ENCODE measurements around the gene ZSCAN5C. TPM values are rescaled to one million over a fixed set of nuclear protein-coding genes. Genes with fewer than 3 reads are reported as not detected.
"Not testable (repeated sequence)": the region's sequence is repeated elsewhere in the genome, so short reads cannot be mapped to it uniquely, and the experiment has no call there.

The ZSCAN5C gene
- total and polyA plus RNA-seq, 12 donors: not detected

DNA sequence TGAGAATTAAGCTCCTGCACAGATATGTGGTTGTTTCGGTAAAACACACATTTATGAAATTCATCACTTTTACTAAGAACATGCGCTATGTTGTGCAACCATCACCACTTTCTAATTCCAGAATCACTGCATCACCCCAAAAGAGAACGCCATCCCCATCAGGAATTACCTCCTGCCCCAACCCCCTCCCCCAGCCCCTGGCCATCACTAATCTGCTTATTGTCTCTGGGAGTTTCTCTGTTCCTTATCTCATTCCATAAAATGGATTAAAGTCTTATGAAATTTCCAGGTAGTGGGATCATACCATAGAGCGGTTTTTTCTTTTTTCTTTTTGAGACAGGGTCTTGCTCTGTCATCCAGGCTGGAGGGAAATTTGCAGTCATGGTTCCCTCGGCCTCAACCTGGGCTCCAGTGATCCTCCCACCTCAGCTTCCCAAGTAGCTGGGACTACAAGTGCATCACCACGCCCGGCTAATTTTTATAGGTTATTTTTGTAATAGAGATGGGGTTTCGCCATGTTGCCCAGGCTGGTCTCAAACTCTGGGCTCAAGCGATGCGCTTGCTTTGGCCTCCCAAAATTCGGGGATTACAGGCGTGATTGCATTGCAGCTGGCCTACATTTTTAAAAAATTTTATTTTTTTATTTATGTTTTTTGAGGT lies 8.0 kb upstream of the ZSCAN5C start:
- Histone ChIP-seq H3K27me3 (no peaks in the 10 kb centered on the region), H3K36me3 (replicated peaks in 1 of 2) (no peaks in the 10 kb centered on the region), H3K9me3 (replicated peaks in 1 of 3) (no peaks in the 10 kb centered on the region), H3K27ac (no peak overlapping the region), H3K4me1 (replicated peaks in 1 of 2) (no peaks in the 10 kb centered on the region), H3K4me3 (no peak overlapping the region)
- no peak for TF ChIP-seq POLR2A (IDR thresholded peaks at IDR 0.05)
- TF ChIP-seq, protein P1, sequence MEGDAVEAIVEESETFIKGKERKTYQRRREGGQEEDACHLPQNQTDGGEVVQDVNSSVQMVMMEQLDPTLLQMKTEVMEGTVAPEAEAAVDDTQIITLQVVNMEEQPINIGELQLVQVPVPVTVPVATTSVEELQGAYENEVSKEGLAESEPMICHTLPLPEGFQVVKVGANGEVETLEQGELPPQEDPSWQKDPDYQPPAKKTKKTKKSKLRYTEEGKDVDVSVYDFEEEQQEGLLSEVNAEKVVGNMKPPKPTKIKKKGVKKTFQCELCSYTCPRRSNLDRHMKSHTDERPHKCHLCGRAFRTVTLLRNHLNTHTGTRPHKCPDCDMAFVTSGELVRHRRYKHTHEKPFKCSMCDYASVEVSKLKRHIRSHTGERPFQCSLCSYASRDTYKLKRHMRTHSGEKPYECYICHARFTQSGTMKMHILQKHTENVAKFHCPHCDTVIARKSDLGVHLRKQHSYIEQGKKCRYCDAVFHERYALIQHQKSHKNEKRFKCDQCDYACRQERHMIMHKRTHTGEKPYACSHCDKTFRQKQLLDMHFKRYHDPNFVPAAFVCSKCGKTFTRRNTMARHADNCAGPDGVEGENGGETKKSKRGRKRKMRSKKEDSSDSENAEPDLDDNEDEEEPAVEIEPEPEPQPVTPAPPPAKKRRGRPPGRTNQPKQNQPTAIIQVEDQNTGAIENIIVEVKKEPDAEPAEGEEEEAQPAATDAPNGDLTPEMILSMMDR (IDR thresholded peaks at IDR 0.05): no peak
- 73 to 86% (median 85%) methylated on average over 12 of the region's 12 CpGs for WGBS, 4 donors
- intact Hi-C loops (cut with DNase I): no loop called here
- DNase-seq: no peak

DNA sequence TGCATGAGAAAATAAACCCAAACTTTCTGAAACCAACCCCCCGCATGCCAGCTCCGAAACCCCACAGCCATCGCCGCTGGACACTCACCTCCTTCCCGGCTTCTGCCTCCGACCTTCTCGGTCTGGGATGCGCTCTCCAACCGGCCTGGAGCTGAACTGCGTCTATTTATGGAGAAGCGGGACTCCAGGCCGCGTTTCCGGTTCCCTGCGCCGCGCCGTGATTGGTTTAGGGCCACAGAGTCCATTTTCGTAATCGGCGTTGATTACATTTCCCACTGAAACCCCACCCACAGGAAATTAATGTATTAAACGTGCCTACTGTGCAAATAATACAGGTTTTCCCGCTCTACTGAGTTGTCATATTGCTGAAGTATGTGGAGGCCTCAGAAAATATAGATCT lies 4.4 kb upstream of the ZSCAN5C start, which contains the start of gene ZSCAN5B:
TSS of gene ZSCAN5B (minus strand) at position 138 of the 400 bp plus-strand sequence. CDS start 4,731 bp downstream, outside the sequence.
- H3K9me3 ChIP-seq (replicated peaks in 1 of 3); DNase-seq; H3K36me3 ChIP-seq (replicated peaks in 1 of 2); intact Hi-C loops (cut with DNase I); H3K27ac ChIP-seq; H3K27me3 ChIP-seq; H3K4me1 ChIP-seq (replicated peaks in 1 of 2); H3K4me3 ChIP-seq: not testable (repeated sequence)
- 84 to 91% (median 89%) methylated on average over 21 to 23 of the region's 23 CpGs for WGBS, 4 donors

DNA sequence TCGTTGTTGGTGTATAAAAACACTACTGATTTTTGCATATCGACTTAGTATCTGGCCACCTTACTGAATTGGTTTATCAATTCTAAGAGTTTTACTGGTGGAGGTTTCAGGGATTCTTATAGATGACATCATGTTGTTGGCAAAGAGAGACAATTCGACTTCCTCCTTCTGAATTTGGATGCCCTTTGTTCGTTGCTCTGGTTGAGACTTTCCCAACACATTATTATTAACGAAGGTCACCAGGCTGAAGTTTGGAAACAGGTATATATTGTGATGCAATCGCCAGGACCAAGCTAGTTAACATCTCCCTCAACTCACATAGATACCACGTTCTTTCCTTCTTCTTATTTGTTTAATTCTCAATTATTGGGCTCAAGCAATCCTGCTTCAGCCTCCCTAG lies 2.4 kb upstream of the ZSCAN5C start:
- Histone ChIP-seq H3K36me3 (replicated peaks in 1 of 2) (no peaks in the 10 kb centered on the region), H3K27me3 (no peaks in the 10 kb centered on the region), H3K27ac (no peak overlapping the region), H3K4me3 (no peak overlapping the region), H3K4me1 (replicated peaks in 1 of 2) (no peaks in the 10 kb centered on the region), H3K9me3 (replicated peaks in 1 of 3) (no peaks in the 10 kb centered on the region)
- TF ChIP-seq, protein P1 (IDR thresholded peaks at IDR 0.05): no peak
- intact Hi-C loops (cut with DNase I): no loop called here
- WGBS, 4 donors: 66 to 78% (median 74%) methylated on average over 6 to 7 of the region's 7 CpGs
- no peak for DNase-seq

DNA sequence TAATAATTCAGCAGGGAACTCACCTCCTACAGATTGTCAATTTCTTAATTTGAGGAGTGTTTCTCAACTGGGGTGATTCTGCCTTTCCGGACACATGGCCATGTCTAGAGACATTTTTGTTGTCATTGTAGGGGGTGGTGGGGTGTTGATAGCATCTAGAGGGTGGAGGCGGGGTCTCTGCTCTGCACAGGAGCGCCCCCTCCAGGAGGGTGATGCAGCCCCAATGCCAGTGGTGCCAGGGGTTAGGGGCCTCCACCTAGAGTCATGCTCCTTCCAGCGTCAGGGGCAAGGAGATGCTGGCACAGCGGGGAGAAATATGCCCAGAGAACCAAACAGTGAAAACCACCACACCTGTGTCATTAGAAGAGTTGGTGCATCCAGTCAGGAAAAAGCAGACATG lies 5.5 kb downstream of the ZSCAN5C start:
- H3K4me3 ChIP-seq; H3K9me3 ChIP-seq (replicated peaks in 1 of 3); H3K36me3 ChIP-seq (replicated peaks in 1 of 2); H3K27me3 ChIP-seq; H3K27ac ChIP-seq; DNase-seq; intact Hi-C loops (cut with DNase I); H3K4me1 ChIP-seq (replicated peaks in 1 of 2): not testable (repeated sequence)
- 58 to 96% (median 83%) methylated on average over 4 to 5 of the region's 5 CpGs for WGBS, 4 donors

DNA sequence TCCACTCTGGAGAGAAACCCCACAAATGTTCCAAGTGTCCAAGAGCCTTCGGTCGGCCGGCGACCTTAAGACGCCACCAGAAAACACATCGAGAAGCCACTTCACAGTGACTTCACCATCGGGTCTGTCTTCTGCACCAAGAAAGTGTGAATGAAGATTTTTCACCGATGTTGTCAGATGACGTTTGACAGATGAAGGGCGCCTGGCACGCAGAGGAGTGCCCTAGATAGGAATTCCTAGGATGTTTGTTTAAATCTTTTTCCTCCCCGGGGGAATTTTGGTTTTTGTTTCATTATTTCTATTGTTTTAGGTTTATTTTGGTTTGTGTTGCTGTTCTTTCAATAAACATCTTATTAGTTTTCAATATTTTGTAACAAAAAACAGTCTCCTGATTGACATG lies 7.0 kb downstream of the ZSCAN5C start:
- no peaks in the 10 kb centered on the region for H3K4me1 ChIP-seq (replicated peaks in 1 of 2)
- H3K27ac ChIP-seq: no peak overlapping the region
- 83 to 88% (median 86%) methylated on average over 12 of the region's 12 CpGs for WGBS, 4 donors
- H3K9me3 ChIP-seq (replicated peaks in 1 of 3): no peaks in the 10 kb centered on the region
- DNase-seq: no peak
- TF ChIP-seq, protein P1 (IDR thresholded peaks at IDR 0.05): no peak
- TF ChIP-seq POLR2A (IDR thresholded peaks at IDR 0.05): no peak
- intact Hi-C loops (cut with DNase I): no loop called here
- no peaks in the 10 kb centered on the region for H3K36me3 ChIP-seq (replicated peaks in 1 of 2)
- no peaks in the 10 kb centered on the region for H3K27me3 ChIP-seq
- H3K4me3 ChIP-seq: no peak overlapping the region

DNA sequence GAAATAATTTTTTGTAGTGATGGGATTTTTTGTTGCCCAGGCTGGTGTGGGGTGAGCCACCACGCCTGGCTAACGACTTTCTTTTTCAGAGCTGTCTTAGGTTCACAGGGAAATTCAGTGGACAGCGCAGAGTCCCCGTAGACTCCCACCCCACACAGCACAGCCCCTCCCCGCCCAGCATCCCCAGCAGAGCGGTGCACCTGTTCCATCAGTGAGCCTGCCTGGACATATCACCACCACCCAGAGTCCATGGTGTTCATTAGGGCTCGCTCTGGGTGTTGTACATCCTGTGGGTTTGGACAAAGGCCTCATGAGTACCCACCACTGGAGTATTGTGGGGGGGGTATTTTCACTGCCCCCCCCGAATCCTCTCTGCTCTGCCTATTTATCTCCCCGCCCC lies 8.0 kb downstream of the ZSCAN5C start:
- H3K36me3 ChIP-seq (replicated peaks in 1 of 2); DNase-seq; intact Hi-C loops (cut with DNase I); H3K27me3 ChIP-seq; H3K9me3 ChIP-seq (replicated peaks in 1 of 3); H3K27ac ChIP-seq; H3K4me1 ChIP-seq (replicated peaks in 1 of 2); H3K4me3 ChIP-seq: not testable (repeated sequence)
- 84 to 91% (median 88%) methylated on average over 8 to 9 of the region's 9 CpGs for WGBS, 4 donors
